SK-N-SH (cell line): Measurements from ENCODE around the gene TLX1. TPM values are rescaled to one million over a fixed set of nuclear protein-coding genes. Genes with fewer than 3 reads are reported as not detected.

Source experiments
- CTCF ChIA-PET: fragments of 300-600, 350-600 bp; formaldehyde crosslinking; extraction: SDS; loops from one replicate; lab custom pipeline; 2021; lab: Yijun Ruan, JAX
- POLR2A ChIA-PET: fragments of 350-600 bp; sonication (Branson Sonifier 250); formaldehyde crosslinking; extraction: SDS; loops from one replicate; lab custom pipeline; 2020; ENCODE audit warnings: antibody characterized with exemption, inconsistent platforms; lab: Yijun Ruan, JAX
- DNase-seq: peaks from one replicate; pipeline ENCODE4 v3.0.0; 2012
- H2AFZ ChIP-seq: fragments of 200-600 bp; sonication (generic); 2 replicates; pipeline ENCODE4 v1.8.1; 2016; ENCODE audit warnings: antibody characterized with exemption, mild to moderate bottlenecking, low read depth
- H3F3A ChIP-seq: fragments of 200-600 bp; sonication (generic); replicated peaks from 2 replicates; pipeline ENCODE3; 2016; ENCODE audit warnings: antibody characterized with exemption, mild to moderate bottlenecking; ENCODE audit not compliant: insufficient read depth
- H3K27ac ChIP-seq, 2 experiments: fragments of 200-500 bp in 1 of 2; fragments of 200-600 bp in 1 of 2; sonication (Bioruptor generic) in 1 of 2; sonication (generic), shearing (Covaris generic) in 1 of 2; 2 replicates each; pipeline versions ENCODE4 v1.5.1 to v1.6.1; 2014 to 2016; ENCODE audit warnings: low read depth in 2 of 2, inconsistent platforms in 1 of 2, low read length in 1 of 2, mild to moderate bottlenecking in 1 of 2, mixed read lengths in 1 of 2
- H3K27me3 ChIP-seq: fragments of 200-600 bp; sonication (generic), shearing (Covaris generic); 2 replicates; pipeline ENCODE4 v1.6.1; 2016; ENCODE audit warnings: mixed run types; ENCODE audit not compliant: insufficient read depth
- H3K36me3 ChIP-seq, 2 experiments: fragments of 200-500 bp in 1 of 2; fragments of 200-600 bp in 1 of 2; sonication (Bioruptor generic) in 1 of 2; sonication (generic) in 1 of 2; replicated peaks in 1 of 2; 2 replicates each; pipeline versions ENCODE3 to v1.5.1; 2014 to 2016; ENCODE audit warnings: low read length in 1 of 2, mild to moderate bottlenecking in 1 of 2; ENCODE audit not compliant: insufficient read depth in 2 of 2, control insufficient read depth in 1 of 2
- H3K4me1 ChIP-seq, 2 experiments: fragments of 200-500 bp in 1 of 2; fragments of 200-600 bp in 1 of 2; sonication (Bioruptor generic) in 1 of 2; sonication (generic), shearing (Covaris generic) in 1 of 2; 2 replicates each; pipeline versions ENCODE4 v1.5.1 to v1.6.1; 2014 to 2016; ENCODE audit warnings: low read depth in 1 of 2, low read length in 1 of 2, mixed run types in 1 of 2; ENCODE audit not compliant: insufficient read depth in 2 of 2, control insufficient read depth in 1 of 2
- H3K4me2 ChIP-seq: fragments of 200-600 bp; sonication (generic), shearing (Covaris generic); 2 replicates; pipeline ENCODE4 v1.6.1; 2017; ENCODE audit warnings: mixed run types
- H3K4me3 ChIP-seq, 2 experiments: fragments of 200-500 bp in 1 of 2; fragments of 200-600 bp in 1 of 2; sonication (Bioruptor generic) in 1 of 2; sonication (generic), shearing (Covaris generic) in 1 of 2; 2 replicates each; pipeline versions ENCODE4 v1.5.1 to v1.8.1; 2014 to 2016; ENCODE audit warnings: low read depth in 2 of 2, inconsistent platforms in 1 of 2, low read length in 1 of 2, mild to moderate bottlenecking in 1 of 2, mixed read lengths in 1 of 2, moderate library complexity in 1 of 2
- H3K79me2 ChIP-seq: fragments of 200-600 bp; sonication (generic); 2 replicates; pipeline ENCODE4 v1.8.1; 2017; ENCODE audit warnings: mild to moderate bottlenecking; ENCODE audit not compliant: insufficient read depth
- H3K9ac ChIP-seq: fragments of 200-600 bp; sonication (generic); 2 replicates; pipeline ENCODE4 v1.6.1; 2017; ENCODE audit warnings: mixed run types
- H3K9me2 ChIP-seq: fragments of 200-600 bp; sonication (generic); 2 replicates; pipeline ENCODE4 v1.6.1; 2017; ENCODE audit warnings: mixed run types
- H3K9me3 ChIP-seq: fragments of 200-600 bp; sonication (generic); 2 replicates; pipeline ENCODE4 v1.6.1; 2017; ENCODE audit warnings: mixed run types, mild to moderate bottlenecking, moderate library complexity
- H4K20me1 ChIP-seq: fragments of 200-600 bp; sonication (generic); 2 replicates; pipeline ENCODE4 v1.6.1; 2017; ENCODE audit warnings: mild to moderate bottlenecking, mixed run types; ENCODE audit not compliant: insufficient read depth
- IRF3 ChIP-seq: fragments of 150-350 bp; IDR thresholded peaks from 2 replicates; pipeline ENCODE4 v1.6.1; 2016; ENCODE audit warnings: mild to moderate bottlenecking, low read depth, low read length
- JUND ChIP-seq: IDR thresholded peaks from 2 replicates; pipeline ENCODE4 v1.4.0; 2012
- MEF2A ChIP-seq: IDR thresholded peaks from 2 replicates; pipeline ENCODE4 v1.4.0; 2012; ENCODE audit warnings: low read depth, borderline replicate concordance
- NFIC ChIP-seq: IDR thresholded peaks from 2 replicates; pipeline ENCODE4 v1.4.0; 2012; ENCODE audit warnings: borderline replicate concordance
- POLR2AphosphoS5 ChIP-seq: IDR thresholded peaks from 2 replicates; pipeline ENCODE4 v1.6.1; 2012; ENCODE audit warnings: low read depth, low read length
- RFX5 ChIP-seq: IDR thresholded peaks from 2 replicates; pipeline ENCODE4 v1.6.1; 2012; ENCODE audit warnings: mild to moderate bottlenecking, improper control_type of control experiment, low read length
- YY1 ChIP-seq: IDR thresholded peaks from 2 replicates; pipeline ENCODE4 v1.4.0; 2012; ENCODE audit warnings: low read depth, mild to moderate bottlenecking
- WGBS: methylation state at CpG from one replicate; pipeline ENCODE4 v1.1.6; 2017; ENCODE audit warnings: low lambda C conversion rate; 5-methylcytosine and 5-hydroxymethylcytosine counted together
- polyA plus RNA-seq, 3 experiments: library from polyadenylated mRNA; depleted of rRNA; stranded (reverse); fragments of >200 nt; gene quantifications; 2 replicates each; pipeline ENCODE4 v1.2.3, GENCODE V29; 2012
- TF ChIP-seq, protein P1 (sequence below): IDR thresholded peaks from 2 replicates; pipeline ENCODE4 v1.6.1; 2012; ENCODE audit warnings: mild to moderate bottlenecking, low read depth, low read length, moderate library complexity

The TLX1 gene
- polyA plus RNA-seq, 1 of the 3 experiments (the other 2 are of a cell fraction): not detected

DNA sequence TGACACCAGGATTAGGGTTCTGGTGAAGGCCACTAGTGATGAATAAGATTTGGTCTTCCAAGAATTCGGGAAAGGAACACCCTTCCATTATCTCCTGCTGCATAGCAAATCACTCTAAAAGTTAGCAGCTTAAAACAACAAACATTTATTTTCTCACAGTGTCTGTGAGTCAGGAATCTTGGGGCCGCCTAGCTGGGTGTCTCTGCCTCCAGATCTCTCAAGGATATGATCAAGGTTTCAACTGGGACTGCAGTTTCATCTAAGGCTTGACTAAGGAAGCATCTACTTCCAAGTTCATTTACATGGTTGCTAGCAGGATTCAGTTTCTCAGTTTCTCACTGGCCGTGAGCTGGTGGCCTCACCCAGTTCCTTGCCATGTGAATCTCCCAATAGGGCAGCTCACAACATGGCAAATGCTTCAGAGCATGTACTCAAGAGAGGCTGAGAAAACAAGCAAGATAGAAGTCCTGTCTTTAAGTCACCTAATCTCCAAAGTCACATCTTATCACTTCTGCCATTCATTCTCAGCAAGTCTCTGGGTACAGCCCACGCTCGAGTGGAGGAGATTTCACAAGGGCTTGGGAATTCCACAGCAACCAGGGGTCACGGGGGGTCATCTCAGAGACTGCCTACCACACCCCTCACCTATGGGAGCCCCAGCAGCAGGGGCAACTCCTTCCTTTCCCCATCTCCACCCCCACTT lies 26.8 kb downstream of the TLX1 start:
- Histone ChIP-seq H3F3A (no peaks in the 10 kb centered on the region), H3K27ac (no peak overlapping the region), H2AFZ (no peak overlapping the region), H3K36me3 (no peaks in the 10 kb centered on the region), H3K9ac (no peak overlapping the region), H3K4me3 (no peak overlapping the region), H3K79me2 (no peaks in the 10 kb centered on the region), H4K20me1 (no peaks in the 10 kb centered on the region), H3K9me3 (no peaks in the 10 kb centered on the region), H3K4me2 (no peak overlapping the region), H3K9me2 (no peaks in the 10 kb centered on the region), H3K27me3 (peaks cover 24% of the 10 kb centered on the region), H3K4me1 (peaks cover 0 to 10% of the 10 kb centered on the region in 2 experiments; a peak in 1 of 4 replicates)
- WGBS: 33% methylated on average over 6 of the region's 6 CpGs
- no peak for DNase-seq
- TF ChIP-seq IRF3: no peak
- TF ChIP-seq, protein P1, sequence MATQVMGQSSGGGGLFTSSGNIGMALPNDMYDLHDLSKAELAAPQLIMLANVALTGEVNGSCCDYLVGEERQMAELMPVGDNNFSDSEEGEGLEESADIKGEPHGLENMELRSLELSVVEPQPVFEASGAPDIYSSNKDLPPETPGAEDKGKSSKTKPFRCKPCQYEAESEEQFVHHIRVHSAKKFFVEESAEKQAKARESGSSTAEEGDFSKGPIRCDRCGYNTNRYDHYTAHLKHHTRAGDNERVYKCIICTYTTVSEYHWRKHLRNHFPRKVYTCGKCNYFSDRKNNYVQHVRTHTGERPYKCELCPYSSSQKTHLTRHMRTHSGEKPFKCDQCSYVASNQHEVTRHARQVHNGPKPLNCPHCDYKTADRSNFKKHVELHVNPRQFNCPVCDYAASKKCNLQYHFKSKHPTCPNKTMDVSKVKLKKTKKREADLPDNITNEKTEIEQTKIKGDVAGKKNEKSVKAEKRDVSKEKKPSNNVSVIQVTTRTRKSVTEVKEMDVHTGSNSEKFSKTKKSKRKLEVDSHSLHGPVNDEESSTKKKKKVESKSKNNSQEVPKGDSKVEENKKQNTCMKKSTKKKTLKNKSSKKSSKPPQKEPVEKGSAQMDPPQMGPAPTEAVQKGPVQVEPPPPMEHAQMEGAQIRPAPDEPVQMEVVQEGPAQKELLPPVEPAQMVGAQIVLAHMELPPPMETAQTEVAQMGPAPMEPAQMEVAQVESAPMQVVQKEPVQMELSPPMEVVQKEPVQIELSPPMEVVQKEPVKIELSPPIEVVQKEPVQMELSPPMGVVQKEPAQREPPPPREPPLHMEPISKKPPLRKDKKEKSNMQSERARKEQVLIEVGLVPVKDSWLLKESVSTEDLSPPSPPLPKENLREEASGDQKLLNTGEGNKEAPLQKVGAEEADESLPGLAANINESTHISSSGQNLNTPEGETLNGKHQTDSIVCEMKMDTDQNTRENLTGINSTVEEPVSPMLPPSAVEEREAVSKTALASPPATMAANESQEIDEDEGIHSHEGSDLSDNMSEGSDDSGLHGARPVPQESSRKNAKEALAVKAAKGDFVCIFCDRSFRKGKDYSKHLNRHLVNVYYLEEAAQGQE: no peak
- no peak for TF ChIP-seq POLR2AphosphoS5
- TF ChIP-seq NFIC: no peak
- TF ChIP-seq RFX5: no peak
- no peak for TF ChIP-seq YY1
- CTCF ChIA-PET: interaction anchor here (0.6 to 8.5 kb wide), 6 partner anchors 13 to 415 kb away, joined by 3 to 95 read pairs (median 4); no protein-coding TSS in a partner anchor
- POLR2A ChIA-PET: no interaction called here

DNA sequence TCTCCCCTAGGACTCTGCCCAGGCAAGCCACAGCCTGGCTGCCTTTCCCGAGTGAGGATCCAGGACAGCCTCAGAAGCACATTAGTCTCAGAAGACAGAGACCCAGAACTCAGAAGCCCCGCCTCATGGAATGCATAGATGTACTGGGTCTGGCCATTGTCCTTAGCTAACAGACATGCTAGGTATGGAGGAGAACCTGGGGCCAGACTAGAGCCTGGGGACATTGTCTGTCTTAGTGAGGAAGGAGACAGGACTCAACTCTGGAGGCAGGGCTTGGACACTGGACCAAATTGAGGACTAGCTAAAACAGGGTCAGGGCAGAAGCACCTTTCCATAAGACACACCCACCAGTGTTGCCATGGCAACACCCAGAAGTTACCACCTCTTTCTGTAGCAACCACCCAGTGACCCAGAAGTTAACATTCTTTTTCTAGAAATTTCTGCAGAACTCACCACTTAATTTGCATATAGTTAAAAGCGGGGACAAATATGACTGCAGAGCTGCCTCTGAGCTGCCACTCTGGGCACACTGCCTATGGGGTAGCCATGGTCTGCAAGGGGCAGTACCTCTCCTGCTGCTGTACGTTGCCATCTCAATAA lies 27.5 kb downstream of the TLX1 start:
- Histone ChIP-seq H4K20me1 (no peaks in the 10 kb centered on the region), H3K79me2 (no peaks in the 10 kb centered on the region), H3K4me2 (no peak overlapping the region), H3F3A (no peaks in the 10 kb centered on the region), H3K36me3 (no peaks in the 10 kb centered on the region), H3K4me3 (no peak overlapping the region), H3K27ac (no peak overlapping the region), H3K27me3 (peaks cover 22% of the 10 kb centered on the region), H2AFZ (no peak overlapping the region), H3K9ac (no peak overlapping the region), H3K9me2 (no peaks in the 10 kb centered on the region), H3K9me3 (no peaks in the 10 kb centered on the region), H3K4me1 (peaks cover 0 to 10% of the 10 kb centered on the region in 2 experiments; a peak in 1 of 4 replicates)
- TF ChIP-seq JUND: no peak
- no peak for TF ChIP-seq MEF2A
- no peak for TF ChIP-seq NFIC
- TF ChIP-seq YY1: no peak
- TF ChIP-seq POLR2AphosphoS5: no peak
- no peak for TF ChIP-seq IRF3
- 31% methylated on average over 4 of the region's 4 CpGs for WGBS
- CTCF ChIA-PET: interaction anchor here (1.2 to 8.5 kb wide), 4 partner anchors 17 to 108 kb away, joined by 4 to 95 read pairs (median 6); no protein-coding TSS in a partner anchor
- POLR2A ChIA-PET: no interaction called here
- DNase-seq: no peak
